ENCODE results near the gene FER. TPM values are rescaled to one million over a fixed set of nuclear protein-coding genes. Genes with fewer than 3 reads are reported as not detected.
"Not testable (repeated sequence)": the region's sequence is repeated elsewhere in the genome, so short reads cannot be mapped to it uniquely, and the experiment has no call there.

Gene FER
- total RNA-seq, 2 donors from 2014 or later, result 10.8 to 15.7 TPM

- Histone ChIP-seq H3K27me3 (no peaks in the 10 kb centered on the region), H3K27ac (no peak overlapping the region)
- TF ChIP-seq CTCF (IDR thresholded peaks at IDR 0.05), result no peak
Measured at GRCh38 chr5:108820983-108821382, 73.3 kb downstream of the FER start.

GRCh38 chr5:108822211-108822947 lies 74.7 kb downstream of the FER start:
- no peak overlapping the region for H3K27ac ChIP-seq

More at GRCh38 chr5:108820983-108821382, 73.3 kb downstream of the FER start:
- Histone ChIP-seq H3K4me3 (no peak overlapping the region), H3K4me1 (no peaks in the 10 kb centered on the region), H3K9me3 (no peaks in the 10 kb centered on the region), H3K9ac (ENCODE audit: low read depth in 2 of 2, low read length in 2 of 2) (no peak overlapping the region), H3K36me3 (no peaks in the 10 kb centered on the region)
- DNase-seq, result no peak
- intact Hi-C loops (cut with DNase I), result no loop called here

GRCh38 chr5:108827131-108827530 lies 79.4 kb downstream of the FER start:
- no peak for TF ChIP-seq CTCF (IDR thresholded peaks at IDR 0.05)
- DNase-seq, result no peak
- Histone ChIP-seq H3K4me3 (no peak overlapping the region), H3K36me3 (no peaks in the 10 kb centered on the region), H3K4me1 (no peaks in the 10 kb centered on the region), H3K9ac (ENCODE audit: low read depth in 2 of 2, low read length in 2 of 2) (no peak overlapping the region), H3K9me3 (no peaks in the 10 kb centered on the region), H3K27ac (no peak overlapping the region), H3K27me3 (no peaks in the 10 kb centered on the region)
- intact Hi-C loops (cut with DNase I), result no loop called here

More at GRCh38 chr5:108822211-108822947, 74.7 kb downstream of the FER start:
- no peak for TF ChIP-seq CTCF (IDR thresholded peaks at IDR 0.05)
- no peak for DNase-seq
- Histone ChIP-seq H3K27me3 (no peaks in the 10 kb centered on the region), H3K4me3 (no peak overlapping the region), H3K9ac (ENCODE audit: low read depth in 2 of 2, low read length in 2 of 2) (no peak overlapping the region), H3K9me3 (no peaks in the 10 kb centered on the region), H3K36me3 (no peaks in the 10 kb centered on the region), H3K4me1 (no peaks in the 10 kb centered on the region)
- intact Hi-C loops (cut with DNase I), result no loop called here

- H3K9ac ChIP-seq (ENCODE audit: low read depth in 2 of 2, low read length in 2 of 2), result no peak overlapping the region
- TF ChIP-seq CTCF (IDR thresholded peaks at IDR 0.05), result no peak
- H3K27ac ChIP-seq, result no peak overlapping the region
- H3K9me3 ChIP-seq, result no peaks in the 10 kb centered on the region
- no peak for DNase-seq
- no peaks in the 10 kb centered on the region for H3K27me3 ChIP-seq
- no peaks in the 10 kb centered on the region for H3K36me3 ChIP-seq
- H3K4me3 ChIP-seq, result no peak overlapping the region
- intact Hi-C loops (cut with DNase I), result no loop called here
- no peaks in the 10 kb centered on the region for H3K4me1 ChIP-seq
Measured at GRCh38 chr5:108830705-108831276, 83.1 kb downstream of the FER start.

GRCh38 chr5:108836492-108836891 lies 88.8 kb downstream of the FER start:
- DNase-seq, result no peak
- no peak overlapping the region for H3K4me3 ChIP-seq
- no peak overlapping the region for H3K27ac ChIP-seq
- no peak overlapping the region for H3K9ac ChIP-seq (ENCODE audit: low read depth in 2 of 2, low read length in 2 of 2)
- H3K36me3 ChIP-seq, result no peaks in the 10 kb centered on the region
- H3K27me3 ChIP-seq, result no peaks in the 10 kb centered on the region
- no peaks in the 10 kb centered on the region for H3K9me3 ChIP-seq
- H3K4me1 ChIP-seq, result no peaks in the 10 kb centered on the region
- TF ChIP-seq CTCF (IDR thresholded peaks at IDR 0.05), result no peak
- intact Hi-C loops (cut with DNase I), result no loop called here

- H3K36me3 ChIP-seq; H3K4me3 ChIP-seq; H3K27ac ChIP-seq; DNase-seq; intact Hi-C loops (cut with DNase I); H3K27me3 ChIP-seq; H3K9ac ChIP-seq (ENCODE audit: low read depth in 2 of 2, low read length in 2 of 2); H3K4me1 ChIP-seq; H3K9me3 ChIP-seq: not testable (repeated sequence)
Measured at GRCh38 chr5:108842260-108842941, 94.7 kb downstream of the FER start.

GRCh38 chr5:108851129-108851528 lies 103.4 kb downstream of the FER start:
- intact Hi-C loops (cut with DNase I); H3K9ac ChIP-seq (ENCODE audit: low read depth in 2 of 2, low read length in 2 of 2); H3K27me3 ChIP-seq; H3K4me3 ChIP-seq; H3K4me1 ChIP-seq; H3K36me3 ChIP-seq; H3K27ac ChIP-seq; DNase-seq; H3K9me3 ChIP-seq: not testable (repeated sequence)

Measured in colonic mucosa (tissue), 4 donors.